B cell (primary cell): ENCODE results near the gene HS3ST3A1. TPM values are rescaled to one million over a fixed set of nuclear protein-coding genes. Genes with fewer than 3 reads are reported as not detected.

ENCODE experiments used
- ATAC-seq: fragments of 200-7000 bp; cut with Tn5 transposase; one replicate; pipeline ENCODE4 v1.10.0; 2021; ENCODE audit warnings: low read depth, mild to moderate bottlenecking, moderate number of reproducible peaks, moderate library complexity
- CTCF ChIA-PET: fragments of 350-600 bp; sonication (Branson Sonifier 250); formaldehyde crosslinking; loops from one replicate; lab custom pipeline; 2021; ENCODE audit warnings: antibody characterized with exemption, inconsistent platforms; lab: Charles Lee
- POLR2A ChIA-PET: fragments of 350-600 bp; sonication (Branson Sonifier 250); formaldehyde crosslinking; loops from one replicate; lab custom pipeline; 2021; ENCODE audit warnings: antibody characterized with exemption; lab: Charles Lee
- DNase-seq: peaks from one replicate; pipeline ENCODE4 v3.0.0; 2013
- H2AFZ ChIP-seq: 2 replicates; pipeline ENCODE4 v1.6.1; 2012; ENCODE audit warnings: mild to moderate bottlenecking, low read depth, low read length; ENCODE audit not compliant: insufficient read depth, poor library complexity, severe bottlenecking
- H3K27ac ChIP-seq, 2 donors: 1 replicate in 1 of 2; 2 replicates in 1 of 2; pipeline ENCODE4 v1.5.1; 2012 to 2013; ENCODE audit warnings: low read length in 2 of 2, mild to moderate bottlenecking in 2 of 2, moderate library complexity in 1 of 2
- H3K27me3 ChIP-seq, 4 experiments: fragments of 200-600 bp in 1 of 4; sonication (generic) in 1 of 4; replicated peaks in 1 of 4; 1 replicate in 2 of 4; 2 replicates in 2 of 4; pipeline versions ENCODE4 v1.6.1 to v1.7.0; 2013 to 2016; ENCODE audit warnings: low read length in 3 of 4, mild to moderate bottlenecking in 2 of 4, mixed read lengths in 1 of 4, moderate library complexity in 1 of 4; ENCODE audit not compliant: insufficient read depth in 4 of 4, control insufficient read depth in 3 of 4; ENCODE audit errors: control extremely low read depth in 1 of 4
- H3K36me3 ChIP-seq, 2 experiments: replicated peaks in 1 of 2; 1 replicate in 1 of 2; 2 replicates in 1 of 2; pipeline versions ENCODE4 v1.6.1 to v1.7.1; 2013; ENCODE audit warnings: low read length in 1 of 2; ENCODE audit not compliant: insufficient read depth in 2 of 2, control insufficient read depth in 1 of 2; ENCODE audit errors: control extremely low read depth in 1 of 2, extremely low read depth in 1 of 2
- H3K4me1 ChIP-seq, 2 donors: fragments of 200-600 bp in 1 of 2; sonication (generic) in 1 of 2; 1 replicate in 1 of 2; 2 replicates in 1 of 2; pipeline versions ENCODE4 v1.5.1 to v1.6.1; 2013 to 2017; ENCODE audit warnings: low read length in 2 of 2; ENCODE audit not compliant: control insufficient read depth in 2 of 2, insufficient read depth in 2 of 2
- H3K4me2 ChIP-seq: replicated peaks from 2 replicates; pipeline ENCODE3; 2012; ENCODE audit warnings: mild to moderate bottlenecking, low read depth, low read length; ENCODE audit not compliant: poor library complexity, severe bottlenecking
- H3K4me3 ChIP-seq, 5 experiments: fragments of 200-600 bp in 1 of 5; sonication (generic) in 1 of 5; 1 replicate in 3 of 5; 2 replicates in 2 of 5; pipeline versions ENCODE4 v1.5.1 to v1.7.0; 2011 to 2016; ENCODE audit warnings: low read length in 4 of 5, mild to moderate bottlenecking in 4 of 5, low read depth in 2 of 5, control low read depth in 1 of 5, moderate library complexity in 1 of 5; ENCODE audit not compliant: insufficient read depth in 1 of 5; ENCODE audit errors: control extremely low read depth in 1 of 5, extremely low read depth in 1 of 5
- H3K79me2 ChIP-seq: fragments of 200-600 bp; sonication (generic); one replicate; pipeline ENCODE4 v1.6.0; 2016; ENCODE audit warnings: low read length; ENCODE audit not compliant: control insufficient read depth, insufficient read depth
- H3K9ac ChIP-seq: fragments of 200-600 bp; sonication (generic); 2 replicates; pipeline ENCODE4 v1.6.1; 2017; ENCODE audit warnings: mild to moderate bottlenecking, low read length, moderate library complexity
- H3K9me3 ChIP-seq, 3 donors: one replicate each; pipeline versions ENCODE4 v1.6.1 to v1.7.1; 2013; ENCODE audit warnings: low read length in 2 of 3; ENCODE audit not compliant: control insufficient read depth in 2 of 3, insufficient read depth in 1 of 3; ENCODE audit errors: control extremely low read depth in 1 of 3
- H4K20me1 ChIP-seq: 2 replicates; pipeline ENCODE4 v1.6.0; 2012; ENCODE audit warnings: mild to moderate bottlenecking, low read length; ENCODE audit not compliant: insufficient read depth, control insufficient read depth, poor library complexity, severe bottlenecking
- H3K27ac Mint-ChIP-seq: one replicate; pipeline ENCODE4 v1.8.0; 2021; ENCODE audit warnings: mixed read lengths
- H3K27me3 Mint-ChIP-seq: one replicate; pipeline ENCODE4 v1.8.0; 2021; ENCODE audit warnings: mixed read lengths
- H3K4me1 Mint-ChIP-seq: one replicate; pipeline ENCODE4 v1.8.0; 2021; ENCODE audit warnings: mixed read lengths
- H3K4me3 Mint-ChIP-seq: one replicate; pipeline ENCODE4 v1.8.0; 2021; ENCODE audit warnings: mixed read lengths
- H3K9me3 Mint-ChIP-seq: one replicate; pipeline ENCODE4 v1.8.0; 2022; ENCODE audit warnings: mixed read lengths; ENCODE audit not compliant: insufficient read depth
- CTCF ChIP-seq: fragments of 200-600 bp; IDR thresholded peaks from one replicate; pipeline ENCODE4 v1.8.0; 2022; ENCODE audit warnings: antibody characterized with exemption, mild to moderate bottlenecking
- EZH2 ChIP-seq: IDR thresholded peaks from 2 replicates; pipeline ENCODE4 v1.6.1; 2012; ENCODE audit warnings: borderline replicate concordance, low read depth, mild to moderate bottlenecking, moderate library complexity, low read length; ENCODE audit not compliant: insufficient read depth, poor library complexity, severe bottlenecking
- WGBS: methylation state at CpG from one replicate; pipeline ENCODE4 v1.1.5; 2013; ENCODE audit warnings: missing lambda C conversion rate; ENCODE audit not compliant: insufficient coverage; 5-methylcytosine and 5-hydroxymethylcytosine counted together
- intact Hi-C: fragments of 100-400 bp; cut with micrococcal nuclease; formaldehyde crosslinking; loops from one replicate; pipeline ENCODE4 v1.10.0; 2022
- polyA plus RNA-seq: library from polyadenylated mRNA; depleted of rRNA; stranded (reverse); fragments of >200 nt; gene quantifications from 2 replicates; pipeline ENCODE4 v1.2.3, GENCODE V29; 2012
- total RNA-seq, 2 donors: library from RNA; stranded (reverse); fragments of 120-200 nt in 1 of 2; gene quantifications; 1 replicate in 1 of 2; 2 replicates in 1 of 2; pipeline versions ENCODE4 v1.2.3 to v1.2.4, GENCODE V29; 2013 to 2022

HS3ST3A1 gene
- total and polyA plus RNA-seq, 2 donors (not counting 1 experiment from before 2014, with no cell fraction given) = 0.17 to 0.75 TPM

- Histone ChIP-seq H3K27ac (no peak overlapping the region), H3K9me3 (no peaks in the 10 kb centered on the region), H3K4me2 (no peak overlapping the region), H3K4me1 (no peaks in the 10 kb centered on the region), H4K20me1 (no peaks in the 10 kb centered on the region), H3K79me2 (no peaks in the 10 kb centered on the region), H3K27me3 (no peaks in the 10 kb centered on the region), H3K4me3 (no peak overlapping the region), H3K36me3 (no peaks in the 10 kb centered on the region), H2AFZ (no peak overlapping the region), H3K9ac (no peak overlapping the region)
- ChIA-PET POLR2A (no interaction called here), CTCF (interaction anchor here (0.7 kb wide), 1 partner anchor 13 kb away, joined by 5 read pairs; no protein-coding TSS in a partner anchor)
- intact Hi-C loops = no loop called here
- Mint-ChIP-seq H3K9me3 (no peaks in the 10 kb centered on the region), H3K27me3 (peaks cover 15% of the 10 kb centered on the region), H3K27ac (no peak overlapping the region), H3K4me3 (no peak overlapping the region), H3K4me1 (no peaks in the 10 kb centered on the region)
- no peak for TF ChIP-seq EZH2
- no peak for TF ChIP-seq CTCF
- 95% methylated on average over 4 of the region's 8 CpGs for WGBS
- no peak for DNase-seq
- no peak for ATAC-seq
Observed at GRCh38 chr17:13580790-13581189, 20.9 kb downstream of the HS3ST3A1 start.

- no peak overlapping the region for H3K27ac Mint-ChIP-seq
- intact Hi-C loops = no loop called here
- Histone ChIP-seq H3K79me2 (no peaks in the 10 kb centered on the region), H3K9me3 (no peaks in the 10 kb centered on the region), H3K4me1 (no peaks in the 10 kb centered on the region), H3K27me3 (no peaks in the 10 kb centered on the region), H3K4me3 (no peak overlapping the region), H3K27ac (no peak overlapping the region), H2AFZ (no peak overlapping the region), H3K9ac (no peak overlapping the region), H3K4me2 (no peak overlapping the region), H3K36me3 (no peaks in the 10 kb centered on the region), H4K20me1 (no peaks in the 10 kb centered on the region)
- POLR2A ChIA-PET = no interaction called here
- TF ChIP-seq CTCF = no peak
- TF ChIP-seq EZH2 = no peak
- WGBS = no CpG with 5 or more reads among the region's 3 CpGs
- no peaks in the 10 kb centered on the region for H3K4me1 Mint-ChIP-seq
- H3K4me3 Mint-ChIP-seq = no peak overlapping the region
- peaks cover 29% of the 10 kb centered on the region for H3K27me3 Mint-ChIP-seq
- DNase-seq = no peak
- ATAC-seq = no peak
- CTCF ChIA-PET = interaction anchor here (0.6 to 1.6 kb wide), 3 partner anchors 17 to 460 kb away, joined by 3 to 4 read pairs (median 3); no protein-coding TSS in a partner anchor
- H3K9me3 Mint-ChIP-seq = no peaks in the 10 kb centered on the region
Observed at GRCh38 chr17:13576661-13577526, 24.8 kb downstream of the HS3ST3A1 start.
